ENCODE data around the gene CFAP45.

GRCh38 chr1:159847231-159847630, 52.7 kb downstream of the CFAP45 start:
- no peak for TF ChIP-seq TBL1XR1 (IDR thresholded peaks at IDR 0.05; ENCODE audit: low read length in 2 of 2)
- no peak for TF ChIP-seq ZNF584 (CRISPR knock-in tag; IDR thresholded peaks at IDR 0.05; ENCODE audit: low read depth)
- TF ChIP-seq CBX2 (IDR thresholded peaks at IDR 0.05; ENCODE audit: insufficient read depth, low read length, poor library complexity, severe bottlenecking): no peak
- TF ChIP-seq POLR2A (conservative IDR thresholded peaks at IDR 0.05): no peak

Measured in K562 (cell line).